K562 (cell line): ENCODE measurements around the gene NINJ2. TPM values are rescaled to one million over a fixed set of nuclear protein-coding genes. Genes with fewer than 3 reads are reported as not detected.

Source experiments
- ARID2 ChIP-seq: fragments of 450-650 bp; IDR thresholded peaks from 2 replicates; pipeline ENCODE4 v1.6.1; 2017; ENCODE audit warnings: antibody characterized with exemption, mild to moderate bottlenecking
- CBFA2T2 ChIP-seq: fragments of 450-650 bp; conservative IDR thresholded peaks from 2 replicates; pipeline ENCODE4 v1.6.1; 2017; ENCODE audit warnings: mild to moderate bottlenecking
- CHD2 ChIP-seq: IDR thresholded peaks from 2 replicates; pipeline ENCODE4 v1.6.1; 2011; ENCODE audit warnings: low read depth, low read length
- EP300 ChIP-seq: IDR thresholded peaks from 2 replicates; pipeline ENCODE4 v1.6.1; 2012; ENCODE audit warnings: low read length, improper control_type of control experiment
- EP400 ChIP-seq: fragments of 450-650 bp; IDR thresholded peaks from 2 replicates; pipeline ENCODE4 v1.6.1; 2017; ENCODE audit warnings: antibody characterized with exemption, mild to moderate bottlenecking, moderate library complexity
- ETV5 ChIP-seq: sonication (generic); formaldehyde crosslinking; IDR thresholded peaks from 2 replicates; pipeline ENCODE4 v1.4.0; 2020; ENCODE audit warnings: low read depth, mild to moderate bottlenecking, missing genetic modification reagents
- ETV6 ChIP-seq, 3 experiments: fragments of 150-350 bp in 1 of 3; sonication (generic) in 1 of 3; formaldehyde crosslinking in 1 of 3; IDR thresholded peaks; 2 replicates each; pipeline versions ENCODE4 v1.6.1 to v1.8.0; 2014 to 2022; ENCODE audit warnings: borderline replicate concordance in 2 of 3, low read depth in 2 of 3, antibody characterized with exemption in 1 of 3, low read length in 1 of 3, mild to moderate bottlenecking in 1 of 3, missing genetic modification reagents in 1 of 3
- HNRNPK ChIP-seq: fragments of 200-400 bp; formaldehyde crosslinking; IDR thresholded peaks from one replicate; pipeline ENCODE4 v1.6.1; 2018; ENCODE audit warnings: mild to moderate bottlenecking, low read depth, low read length; ENCODE audit not compliant: poor library complexity, severe bottlenecking
- IRF9 ChIP-seq: fragments of 450-650 bp; IDR thresholded peaks from 2 replicates; pipeline ENCODE4 v1.6.1; 2016; ENCODE audit warnings: missing biosample characterization, missing genetic modification characterization
- KLF6 ChIP-seq: fragments of 250-450 bp; sonication (Bioruptor Pico); IDR thresholded peaks from 2 replicates; pipeline ENCODE4 v1.4.0; 2020; ENCODE audit warnings: mild to moderate bottlenecking, moderate library complexity, borderline replicate concordance
- LCOR ChIP-seq: sonication (generic); formaldehyde crosslinking; IDR thresholded peaks from 2 replicates; pipeline ENCODE4 v1.8.0; 2022; ENCODE audit warnings: mild to moderate bottlenecking, missing genetic modification reagents
- MAFF ChIP-seq: IDR thresholded peaks from 2 replicates; pipeline ENCODE4 v1.6.1; 2012; ENCODE audit warnings: low read length, improper control_type of control experiment
- NFYB ChIP-seq: IDR thresholded peaks from 2 replicates; pipeline ENCODE4 v1.6.1; 2011; ENCODE audit warnings: mild to moderate bottlenecking, moderate library complexity; ENCODE audit not compliant: insufficient read length; ENCODE audit errors: extremely low read depth
- NUFIP1 ChIP-seq: fragments of 450-650 bp; IDR thresholded peaks from 2 replicates; pipeline ENCODE4 v1.6.1; 2018; ENCODE audit not compliant: partially characterized antibody
- RFX1 ChIP-seq: fragments of 450-650 bp; IDR thresholded peaks from 2 replicates; pipeline ENCODE4 v1.6.1; 2016; ENCODE audit warnings: mild to moderate bottlenecking, moderate library complexity
- ZBTB1 ChIP-seq: sonication (generic); formaldehyde crosslinking; IDR thresholded peaks from 2 replicates; pipeline ENCODE4 v1.8.1; 2023; ENCODE audit warnings: missing genetic modification reagents, low read depth, mild to moderate bottlenecking, borderline replicate concordance
- ZNF134 ChIP-seq: fragments of 250-450 bp; sonication (Bioruptor Pico); conservative IDR thresholded peaks from 2 replicates; pipeline ENCODE4 v1.4.0; 2020
- polyA plus RNA-seq, 8 experiments: library from polyadenylated mRNA; depleted of rRNA in 4 of 8; stranded (reverse) in 5 of 8; unstranded in 3 of 8; fragments of >200 nt; fragmentation: Nextera tagmentation in 2 of 8; fragmentation: Illumina TruSeq in 1 of 8; extraction: Ambion mirVana in 2 of 8; extraction: Trizol in 1 of 8; gene quantifications; 2 replicates each; pipeline versions ENCODE4 v1.2.1 to v1.2.3, GENCODE V29; 2011 to 2014; ENCODE audit warnings: inconsistent platforms in 1 of 8, missing spikeins in 1 of 8
- total RNA-seq, 7 experiments: library from RNA; depleted of rRNA in 6 of 7; stranded (reverse); fragments of >200 nt in 6 of 7; fragmentation: Illumina TruSeq in 2 of 7; extraction: Trizol in 2 of 7; gene quantifications; 2 replicates each; pipeline versions ENCODE4 v1.2.1 to v1.2.3, GENCODE V29; 2011 to 2021; ENCODE audit warnings: low replicate concordance in 1 of 7
- TF ChIP-seq, protein P1 (sequence below): fragments of 450-650 bp; IDR thresholded peaks from 2 replicates; pipeline ENCODE4 v1.6.1; 2014; ENCODE audit warnings: low read depth, mild to moderate bottlenecking, moderate library complexity, borderline replicate concordance
- TF ChIP-seq, protein P2 (sequence below): fragments of 250-450 bp; sonication (Bioruptor Pico); IDR thresholded peaks from 2 replicates; pipeline ENCODE4 v1.4.0; 2020; ENCODE audit warnings: mild to moderate bottlenecking, moderate library complexity

NINJ2 gene
- total and polyA plus RNA-seq, 9 of the 15 experiments (the other 6 are each of a cell fraction or from before 2014, with no cell fraction given): 2.6 to 16.0 (median 4.5) TPM

DNA sequence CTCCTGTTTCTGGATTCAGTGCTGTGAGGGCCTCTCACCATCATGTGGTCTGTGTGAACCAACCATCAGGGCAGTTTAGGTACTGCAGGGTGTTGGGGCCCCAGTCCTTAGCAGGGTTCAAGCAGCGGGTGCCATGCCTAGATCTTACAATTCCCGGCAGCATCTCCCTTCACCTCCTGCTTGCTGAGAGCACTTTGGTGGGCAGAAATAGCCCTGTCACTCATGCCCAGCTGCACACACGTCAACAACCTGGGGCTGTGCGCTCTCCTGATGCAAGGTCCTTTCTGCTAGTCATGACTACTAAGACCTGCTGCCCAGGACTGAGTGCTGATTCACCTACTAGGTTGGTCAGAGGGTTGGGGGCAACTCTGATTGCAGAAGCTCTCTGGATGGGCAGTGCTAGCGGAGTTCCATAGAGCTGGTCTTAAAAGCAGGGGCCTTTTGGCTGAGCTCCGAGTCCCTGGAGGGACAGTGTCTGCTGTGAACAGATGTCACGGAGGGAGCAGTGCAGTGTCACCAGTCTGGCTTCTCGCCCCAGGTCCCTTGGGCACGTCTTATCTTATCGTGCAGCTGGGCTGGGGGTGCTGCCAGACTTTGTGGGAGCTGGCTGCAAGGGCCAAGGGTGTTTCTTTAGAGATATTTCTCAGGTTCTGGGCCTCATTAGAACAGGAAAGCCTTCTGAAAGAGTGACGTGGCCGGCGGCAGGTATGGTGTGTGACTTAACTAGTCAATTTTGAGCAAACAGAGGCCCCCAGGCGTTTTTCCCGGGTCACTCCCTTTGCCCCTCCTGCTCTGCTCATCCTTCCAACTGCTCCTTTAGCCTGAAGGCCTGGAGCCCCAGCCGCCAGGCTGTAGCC is 71.8 kb downstream of the NINJ2 start (continued):
- TF ChIP-seq, protein P1, sequence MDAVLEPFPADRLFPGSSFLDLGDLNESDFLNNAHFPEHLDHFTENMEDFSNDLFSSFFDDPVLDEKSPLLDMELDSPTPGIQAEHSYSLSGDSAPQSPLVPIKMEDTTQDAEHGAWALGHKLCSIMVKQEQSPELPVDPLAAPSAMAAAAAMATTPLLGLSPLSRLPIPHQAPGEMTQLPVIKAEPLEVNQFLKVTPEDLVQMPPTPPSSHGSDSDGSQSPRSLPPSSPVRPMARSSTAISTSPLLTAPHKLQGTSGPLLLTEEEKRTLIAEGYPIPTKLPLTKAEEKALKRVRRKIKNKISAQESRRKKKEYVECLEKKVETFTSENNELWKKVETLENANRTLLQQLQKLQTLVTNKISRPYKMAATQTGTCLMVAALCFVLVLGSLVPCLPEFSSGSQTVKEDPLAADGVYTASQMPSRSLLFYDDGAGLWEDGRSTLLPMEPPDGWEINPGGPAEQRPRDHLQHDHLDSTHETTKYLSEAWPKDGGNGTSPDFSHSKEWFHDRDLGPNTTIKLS: peak; percentile 84; the same call in 1 of the 2 replicates
- peak; percentile 99 for TF ChIP-seq CBFA2T2
- TF ChIP-seq ZBTB1 (CRISPR knock-in tag): no peak
- peak; percentile 48 for TF ChIP-seq ETV5 (CRISPR knock-in tag)
- no peak for TF ChIP-seq HNRNPK
- no peak for TF ChIP-seq NFYB
- TF ChIP-seq CHD2: 0 out of 2 replicates have a peak, but pooled peaks have one; percentile 21
- peak; percentile 71 for TF ChIP-seq EP400
- TF ChIP-seq KLF6 (CRISPR knock-in tag): no peak
- TF ChIP-seq EP300: peak; percentile 92
- 0 out of 4 replicates have a peak, but pooled peaks of 1 of the 2 experiments have one; percentile 46 for TF ChIP-seq ETV6 (IDR thresholded peaks at IDR 0.05; ENCODE audit: borderline replicate concordance in 1 of 2, low read depth in 2 of 2, low read length in 1 of 2)
- TF ChIP-seq ETV6 (CRISPR knock-in tag; IDR thresholded peaks at IDR 0.05; ENCODE audit: borderline replicate concordance): no peak
- TF ChIP-seq RFX1: no peak
- no peak for TF ChIP-seq NUFIP1
- TF ChIP-seq, protein P2, sequence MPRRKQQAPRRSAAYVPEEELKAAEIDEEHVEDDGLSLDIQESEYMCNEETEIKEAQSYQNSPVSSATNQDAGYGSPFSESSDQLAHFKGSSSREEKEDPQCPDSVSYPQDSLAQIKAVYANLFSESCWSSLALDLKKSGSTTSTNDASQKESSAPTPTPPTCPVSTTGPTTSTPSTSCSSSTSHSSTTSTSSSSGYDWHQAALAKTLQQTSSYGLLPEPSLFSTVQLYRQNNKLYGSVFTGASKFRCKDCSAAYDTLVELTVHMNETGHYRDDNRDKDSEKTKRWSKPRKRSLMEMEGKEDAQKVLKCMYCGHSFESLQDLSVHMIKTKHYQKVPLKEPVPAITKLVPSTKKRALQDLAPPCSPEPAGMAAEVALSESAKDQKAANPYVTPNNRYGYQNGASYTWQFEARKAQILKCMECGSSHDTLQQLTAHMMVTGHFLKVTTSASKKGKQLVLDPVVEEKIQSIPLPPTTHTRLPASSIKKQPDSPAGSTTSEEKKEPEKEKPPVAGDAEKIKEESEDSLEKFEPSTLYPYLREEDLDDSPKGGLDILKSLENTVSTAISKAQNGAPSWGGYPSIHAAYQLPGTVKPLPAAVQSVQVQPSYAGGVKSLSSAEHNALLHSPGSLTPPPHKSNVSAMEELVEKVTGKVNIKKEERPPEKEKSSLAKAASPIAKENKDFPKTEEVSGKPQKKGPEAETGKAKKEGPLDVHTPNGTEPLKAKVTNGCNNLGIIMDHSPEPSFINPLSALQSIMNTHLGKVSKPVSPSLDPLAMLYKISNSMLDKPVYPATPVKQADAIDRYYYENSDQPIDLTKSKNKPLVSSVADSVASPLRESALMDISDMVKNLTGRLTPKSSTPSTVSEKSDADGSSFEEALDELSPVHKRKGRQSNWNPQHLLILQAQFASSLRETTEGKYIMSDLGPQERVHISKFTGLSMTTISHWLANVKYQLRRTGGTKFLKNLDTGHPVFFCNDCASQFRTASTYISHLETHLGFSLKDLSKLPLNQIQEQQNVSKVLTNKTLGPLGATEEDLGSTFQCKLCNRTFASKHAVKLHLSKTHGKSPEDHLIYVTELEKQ (CRISPR knock-in tag): no peak
- no peak for TF ChIP-seq ZNF134 (CRISPR knock-in tag)
- no peak for TF ChIP-seq ARID2
- TF ChIP-seq IRF9 (tag): no peak
- peak; percentile 75; the same call in 1 of the 2 replicates for TF ChIP-seq LCOR (CRISPR knock-in tag)
- TF ChIP-seq MAFF: 0 out of 2 replicates have a peak, but pooled peaks have one; percentile 8
